Chondrocyte (in vitro differentiated cells): Measurements from ENCODE around the gene PCNX2. TPM values are rescaled to one million over a fixed set of nuclear protein-coding genes. Genes with fewer than 3 reads are reported as not detected.

Experiments
- DNase-seq: peaks from one replicate; pipeline ENCODE4 v3.0.0; 2021; ENCODE audit warnings: mixed read lengths, low spot score
- H3K27ac Mint-ChIP-seq: one replicate; pipeline ENCODE4 v1.8.0; 2021; ENCODE audit warnings: mild to moderate bottlenecking, moderate library complexity, mixed read lengths; ENCODE audit not compliant: unreplicated experiment
- H3K27me3 Mint-ChIP-seq: 2 replicates; pipeline ENCODE4 v1.8.0; 2021; ENCODE audit warnings: low read depth, mixed read lengths
- H3K36me3 Mint-ChIP-seq: 2 replicates; pipeline ENCODE4 v1.8.0; 2021; ENCODE audit warnings: low read depth, mixed read lengths
- H3K4me1 Mint-ChIP-seq: 2 replicates; pipeline ENCODE4 v1.8.0; 2021; ENCODE audit warnings: low read depth, mild to moderate bottlenecking, mixed read lengths
- H3K4me3 Mint-ChIP-seq: one replicate; pipeline ENCODE4 v1.8.0; 2021; ENCODE audit warnings: mild to moderate bottlenecking, moderate library complexity, mixed read lengths; ENCODE audit not compliant: unreplicated experiment
- H3K9me3 Mint-ChIP-seq: 2 replicates; pipeline ENCODE4 v1.8.0; 2021; ENCODE audit warnings: low read depth, mixed read lengths
- total RNA-seq: library from RNA; stranded (reverse); gene quantifications from 3 replicates; pipeline ENCODE4 v1.2.1, GENCODE V29; 2021
- TF ChIP-seq, protein P1 (sequence below): fragments of 200-600 bp; sonication (generic); IDR thresholded peaks from 2 replicates; pipeline ENCODE4 v1.5.0; 2021; ENCODE audit warnings: antibody characterized with exemption, mild to moderate bottlenecking, moderate library complexity

The PCNX2 gene
- total RNA-seq, 1 donor from 2014 or later = 9.5 TPM

DNA sequence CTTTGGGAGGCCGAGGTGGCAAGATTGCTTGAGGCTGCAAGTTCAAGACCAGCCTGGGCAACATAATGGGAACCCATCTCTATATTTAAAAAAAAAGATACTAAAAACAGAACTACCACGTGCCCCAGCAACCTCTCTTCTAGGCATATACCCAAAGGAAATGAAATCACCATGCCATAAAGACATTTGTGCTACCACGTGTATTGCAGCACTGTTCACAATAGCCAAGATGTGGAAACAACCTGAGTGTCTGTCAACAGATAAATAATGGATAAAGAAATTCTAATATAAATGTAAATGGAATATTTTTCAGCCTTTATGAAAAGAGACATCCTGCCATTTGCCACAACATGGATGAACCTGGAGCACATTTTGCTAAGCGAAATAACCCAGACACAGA is 128.6 kb downstream of the PCNX2 start:
- Mint-ChIP-seq H3K4me3 (no peak overlapping the region), H3K9me3 (peaks cover 21% of the 10 kb centered on the region), H3K27ac (no peak overlapping the region), H3K27me3 (no peaks in the 10 kb centered on the region), H3K4me1 (no peaks in the 10 kb centered on the region), H3K36me3 (peaks cover 21% of the 10 kb centered on the region)
- TF ChIP-seq, protein P1, sequence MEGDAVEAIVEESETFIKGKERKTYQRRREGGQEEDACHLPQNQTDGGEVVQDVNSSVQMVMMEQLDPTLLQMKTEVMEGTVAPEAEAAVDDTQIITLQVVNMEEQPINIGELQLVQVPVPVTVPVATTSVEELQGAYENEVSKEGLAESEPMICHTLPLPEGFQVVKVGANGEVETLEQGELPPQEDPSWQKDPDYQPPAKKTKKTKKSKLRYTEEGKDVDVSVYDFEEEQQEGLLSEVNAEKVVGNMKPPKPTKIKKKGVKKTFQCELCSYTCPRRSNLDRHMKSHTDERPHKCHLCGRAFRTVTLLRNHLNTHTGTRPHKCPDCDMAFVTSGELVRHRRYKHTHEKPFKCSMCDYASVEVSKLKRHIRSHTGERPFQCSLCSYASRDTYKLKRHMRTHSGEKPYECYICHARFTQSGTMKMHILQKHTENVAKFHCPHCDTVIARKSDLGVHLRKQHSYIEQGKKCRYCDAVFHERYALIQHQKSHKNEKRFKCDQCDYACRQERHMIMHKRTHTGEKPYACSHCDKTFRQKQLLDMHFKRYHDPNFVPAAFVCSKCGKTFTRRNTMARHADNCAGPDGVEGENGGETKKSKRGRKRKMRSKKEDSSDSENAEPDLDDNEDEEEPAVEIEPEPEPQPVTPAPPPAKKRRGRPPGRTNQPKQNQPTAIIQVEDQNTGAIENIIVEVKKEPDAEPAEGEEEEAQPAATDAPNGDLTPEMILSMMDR = no peak
- DNase-seq = no peak

DNA sequence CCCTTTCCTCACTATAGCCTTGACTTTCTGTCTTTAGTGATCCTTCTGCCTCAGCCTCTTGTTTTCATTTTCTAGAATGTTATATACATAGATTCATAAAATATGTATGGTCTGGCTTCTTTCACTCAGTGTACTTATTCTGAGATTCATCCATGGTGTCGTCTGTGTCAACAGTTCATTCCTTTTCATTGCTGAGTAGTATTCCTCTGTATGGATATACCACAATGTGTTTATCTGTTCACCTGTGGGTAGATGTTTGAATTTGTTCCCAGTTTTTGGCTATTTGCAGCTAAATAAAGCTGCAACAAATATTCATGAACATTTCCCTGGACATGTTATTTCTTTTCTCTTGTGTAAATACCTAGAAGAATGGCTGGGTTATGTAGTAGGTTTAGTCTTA is 131.8 kb downstream of the PCNX2 start:
- no peaks in the 10 kb centered on the region for H3K4me1 Mint-ChIP-seq
- no peaks in the 10 kb centered on the region for H3K27me3 Mint-ChIP-seq
- peaks cover 14% of the 10 kb centered on the region for H3K9me3 Mint-ChIP-seq
- DNase-seq = no peak
- H3K27ac Mint-ChIP-seq = no peak overlapping the region
- TF ChIP-seq, protein P1 = no peak
- H3K36me3 Mint-ChIP-seq = peaks cover 20% of the 10 kb centered on the region
- no peak overlapping the region for H3K4me3 Mint-ChIP-seq

DNA sequence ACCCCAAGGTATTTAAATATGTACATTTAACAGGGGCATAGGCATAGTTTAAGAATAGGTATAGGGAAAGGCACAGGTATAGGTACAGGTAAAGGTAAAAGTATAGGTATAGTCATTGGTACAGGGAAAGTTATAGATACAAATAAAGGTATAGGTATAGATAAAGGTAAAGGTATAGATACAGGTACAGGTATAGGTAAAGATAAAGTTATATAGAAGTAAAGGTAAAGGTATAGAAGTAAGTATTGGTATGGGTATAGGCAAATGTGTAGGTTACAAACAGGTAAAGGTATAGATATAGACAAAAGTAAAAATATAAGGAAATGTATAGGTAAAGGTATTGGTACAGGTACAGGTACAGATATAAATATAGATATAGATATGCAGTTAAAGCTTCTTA is 137.2 kb downstream of the PCNX2 start:
- H3K36me3 Mint-ChIP-seq = peaks cover 13% of the 10 kb centered on the region
- H3K27ac Mint-ChIP-seq = no peak overlapping the region
- H3K9me3 Mint-ChIP-seq = no peaks in the 10 kb centered on the region
- no peak for DNase-seq
- H3K27me3 Mint-ChIP-seq = no peaks in the 10 kb centered on the region
- no peaks in the 10 kb centered on the region for H3K4me1 Mint-ChIP-seq
- TF ChIP-seq, protein P1 = no peak
- H3K4me3 Mint-ChIP-seq = no peak overlapping the region

DNA sequence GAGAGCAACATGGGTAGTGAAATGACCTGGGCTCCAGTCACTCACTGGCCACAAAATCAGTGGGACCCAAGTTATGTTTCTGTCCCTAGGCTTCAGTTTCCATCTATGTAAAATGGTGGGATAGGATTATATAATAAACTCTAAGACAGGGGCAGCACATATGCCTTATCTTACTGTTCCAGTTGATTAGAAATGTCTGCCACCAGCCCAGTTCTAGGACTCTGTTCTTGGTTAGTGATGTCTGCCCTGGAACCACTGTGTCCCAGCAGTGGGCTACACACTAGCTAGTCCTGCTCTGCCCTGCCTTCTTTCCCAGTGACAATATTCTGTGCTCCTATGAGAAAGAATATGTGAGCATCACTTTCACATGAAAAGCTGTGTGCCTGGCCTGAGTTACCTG is 138.3 kb downstream of the PCNX2 start:
- no peaks in the 10 kb centered on the region for H3K9me3 Mint-ChIP-seq
- H3K27me3 Mint-ChIP-seq = no peaks in the 10 kb centered on the region
- H3K4me1 Mint-ChIP-seq = no peaks in the 10 kb centered on the region
- TF ChIP-seq, protein P1 = no peak
- H3K27ac Mint-ChIP-seq = no peak overlapping the region
- DNase-seq = no peak
- H3K4me3 Mint-ChIP-seq = no peak overlapping the region
- peaks cover 13% of the 10 kb centered on the region for H3K36me3 Mint-ChIP-seq

DNA sequence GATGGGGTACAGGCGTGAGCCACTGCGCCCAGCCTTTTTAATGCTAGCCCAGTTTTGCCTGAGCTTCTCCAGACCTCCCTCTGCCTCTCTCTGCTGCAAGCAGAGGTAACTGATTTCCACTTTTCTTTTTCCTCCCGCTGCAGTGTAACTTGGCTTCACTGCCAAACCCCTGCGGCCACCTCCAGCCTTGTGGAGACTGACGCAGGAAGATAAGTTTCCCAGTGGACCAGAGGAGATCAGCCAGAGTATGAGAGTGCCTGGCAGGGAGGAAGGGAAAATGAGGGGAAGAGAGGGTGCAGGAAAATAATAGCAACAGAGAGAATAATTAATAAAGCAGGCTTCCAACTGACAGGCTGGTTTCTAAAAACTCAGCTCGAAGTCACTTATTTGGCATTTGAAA is 143.7 kb downstream of the PCNX2 start:
- Mint-ChIP-seq H3K9me3 (no peaks in the 10 kb centered on the region), H3K4me1 (no peaks in the 10 kb centered on the region), H3K27ac (no peak overlapping the region), H3K27me3 (no peaks in the 10 kb centered on the region), H3K4me3 (no peak overlapping the region), H3K36me3 (peaks cover 8% of the 10 kb centered on the region)
- no peak for DNase-seq
- TF ChIP-seq, protein P1 = no peak
